KOPT-K1 (cell line): ENCODE data around the gene PTPN1.
"Not testable (repeated sequence)": the region's sequence is repeated elsewhere in the genome, so short reads cannot be mapped to it uniquely, and the experiment has no call there.

Experiments used
- H3K27ac ChIP-seq: fragments of 200-600 bp; sonication (generic); 2 replicates; pipeline ENCODE4 v1.5.1; 2016; ENCODE audit warnings: antibody characterized with exemption, mild to moderate bottlenecking, low read depth, low read length; ENCODE audit not compliant: poor library complexity, severe bottlenecking
- H3K36me3 ChIP-seq: fragments of 200-600 bp; sonication (generic); 2 replicates; pipeline ENCODE4 v1.5.1; 2017; ENCODE audit warnings: antibody characterized with exemption, mild to moderate bottlenecking, low read length, moderate library complexity; ENCODE audit not compliant: insufficient read depth
- H3K9me3 ChIP-seq: fragments of 200-600 bp; sonication (generic); 2 replicates; pipeline ENCODE4 v1.5.1; 2017; ENCODE audit warnings: antibody characterized with exemption, low read length, mild to moderate bottlenecking; ENCODE audit not compliant: insufficient read depth, poor library complexity, severe bottlenecking

PTPN1 gene

GRCh38 chr20:50611128-50611810 lies 101.1 kb downstream of the PTPN1 start:
- Histone ChIP-seq H3K36me3 (no peaks in the 10 kb centered on the region), H3K27ac (no peak overlapping the region), H3K9me3 (no peaks in the 10 kb centered on the region)

GRCh38 chr20:50613438-50614169 lies 103.4 kb downstream of the PTPN1 start:
- no peaks in the 10 kb centered on the region for H3K9me3 ChIP-seq
- no peak overlapping the region for H3K27ac ChIP-seq
- H3K36me3 ChIP-seq, result no peaks in the 10 kb centered on the region

GRCh38 chr20:50615407-50615806 lies 105.2 kb downstream of the PTPN1 start:
- no peaks in the 10 kb centered on the region for H3K36me3 ChIP-seq
- no peaks in the 10 kb centered on the region for H3K9me3 ChIP-seq
- no peak overlapping the region for H3K27ac ChIP-seq

GRCh38 chr20:50617022-50617421 lies 106.8 kb downstream of the PTPN1 start:
- H3K36me3 ChIP-seq, result no peaks in the 10 kb centered on the region
- no peak overlapping the region for H3K27ac ChIP-seq
- peaks cover 11% of the 10 kb centered on the region for H3K9me3 ChIP-seq

- H3K9me3 ChIP-seq, result peaks cover 11% of the 10 kb centered on the region
- H3K36me3 ChIP-seq, result no peaks in the 10 kb centered on the region
- no peak overlapping the region for H3K27ac ChIP-seq
These were observed 108.4 kb downstream of the PTPN1 start for GRCh38 chr20:50618537-50618936.

- H3K36me3 ChIP-seq, H3K27ac ChIP-seq: not testable (repeated sequence)
- H3K9me3 ChIP-seq, result peaks cover 11% of the 10 kb centered on the region
These were observed 110.3 kb downstream of the PTPN1 start for GRCh38 chr20:50620459-50620858.

- Histone ChIP-seq H3K9me3 (peaks cover 11% of the 10 kb centered on the region), H3K36me3 (no peaks in the 10 kb centered on the region), H3K27ac (no peak overlapping the region)
These were observed 111.0 kb downstream of the PTPN1 start for GRCh38 chr20:50621068-50621665.

GRCh38 chr20:50624351-50625016 lies 114.3 kb downstream of the PTPN1 start:
- Histone ChIP-seq H3K27ac (no peak overlapping the region), H3K36me3 (no peaks in the 10 kb centered on the region), H3K9me3 (peaks cover 11% of the 10 kb centered on the region)

GRCh38 chr20:50625986-50626677 lies 115.9 kb downstream of the PTPN1 start:
- H3K9me3 ChIP-seq, result peaks cover 5% of the 10 kb centered on the region
- no peak overlapping the region for H3K27ac ChIP-seq

GRCh38 chr20:50627747-50628146 lies 117.6 kb downstream of the PTPN1 start:
- Histone ChIP-seq H3K36me3 (no peaks in the 10 kb centered on the region), H3K9me3 (no peaks in the 10 kb centered on the region), H3K27ac (no peak overlapping the region)

More at GRCh38 chr20:50625986-50626677, 115.9 kb downstream of the PTPN1 start:
- H3K36me3 ChIP-seq, result no peaks in the 10 kb centered on the region

GRCh38 chr20:50628332-50628731 lies 118.1 kb downstream of the PTPN1 start:
- H3K36me3 ChIP-seq, result no peaks in the 10 kb centered on the region
- no peaks in the 10 kb centered on the region for H3K9me3 ChIP-seq
- no peak overlapping the region for H3K27ac ChIP-seq

GRCh38 chr20:50628853-50629669 lies 118.9 kb downstream of the PTPN1 start:
- Histone ChIP-seq H3K36me3 (no peaks in the 10 kb centered on the region), H3K27ac (no peak overlapping the region), H3K9me3 (no peaks in the 10 kb centered on the region)

GRCh38 chr20:50629670-50630045 lies 119.5 kb downstream of the PTPN1 start:
- H3K36me3 ChIP-seq, result no peaks in the 10 kb centered on the region
- H3K9me3 ChIP-seq, result no peaks in the 10 kb centered on the region
- H3K27ac ChIP-seq, result no peak overlapping the region

GRCh38 chr20:50630578-50631263 lies 120.5 kb downstream of the PTPN1 start:
- Histone ChIP-seq H3K27ac (no peak overlapping the region), H3K9me3 (no peaks in the 10 kb centered on the region), H3K36me3 (no peaks in the 10 kb centered on the region)
